ENCODE measurements around the gene COL20A1.
A peak's percentile ranks its signal among the peaks of the same experiment; 100 is the strongest.
"Not testable (repeated sequence)": the region's sequence is repeated elsewhere in the genome, so short reads cannot be mapped to it uniquely, and the experiment has no call there.

COL20A1 gene

DNA sequence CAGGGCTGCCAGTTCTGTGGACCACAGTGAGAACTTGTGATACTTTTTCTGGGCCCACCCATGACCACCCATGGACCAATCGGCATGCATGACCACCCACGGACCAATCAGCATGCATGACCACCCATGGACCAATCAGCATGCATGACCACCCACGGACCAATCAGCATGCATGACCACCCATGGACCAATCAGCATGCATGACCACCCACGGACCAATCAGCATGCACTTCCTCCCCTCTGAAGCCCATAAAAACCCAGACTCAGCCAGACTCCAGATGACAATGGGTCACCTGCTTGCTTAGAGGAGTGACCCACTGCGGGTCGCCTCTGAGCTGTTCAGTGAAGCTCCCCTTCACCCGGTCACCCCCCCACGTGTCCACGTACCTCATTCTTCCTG lies 86.9 kb downstream of the COL20A1 start:
- DNase-seq: not testable (repeated sequence)

DNA sequence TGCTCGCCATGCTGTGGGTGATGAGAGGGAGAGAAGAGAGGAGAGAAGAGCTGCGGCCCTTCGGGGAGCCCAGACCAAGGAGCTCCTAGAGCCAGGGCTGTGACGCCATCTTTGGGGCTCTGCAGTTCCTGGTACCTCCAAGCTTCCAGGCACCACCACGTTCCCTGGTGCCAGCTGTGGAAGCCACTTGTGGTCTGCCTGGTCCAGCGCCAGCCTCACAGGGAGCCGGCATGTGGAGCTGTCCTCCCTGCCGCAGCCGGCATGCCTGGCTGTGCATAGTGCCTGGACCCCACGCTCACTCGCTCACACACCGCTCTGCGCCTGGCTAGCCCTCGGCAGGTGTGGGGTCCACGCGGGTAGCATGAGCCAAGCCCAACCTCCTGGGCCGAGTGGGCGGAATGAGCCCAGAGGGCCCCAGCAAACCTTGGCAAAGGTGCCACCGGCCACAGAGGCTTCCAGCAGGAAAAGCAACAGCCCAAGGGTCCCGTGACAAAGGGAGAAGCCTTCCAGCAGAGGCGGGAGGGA lies 87.4 kb downstream of the COL20A1 start:
- DNase-seq: no peak

DNA sequence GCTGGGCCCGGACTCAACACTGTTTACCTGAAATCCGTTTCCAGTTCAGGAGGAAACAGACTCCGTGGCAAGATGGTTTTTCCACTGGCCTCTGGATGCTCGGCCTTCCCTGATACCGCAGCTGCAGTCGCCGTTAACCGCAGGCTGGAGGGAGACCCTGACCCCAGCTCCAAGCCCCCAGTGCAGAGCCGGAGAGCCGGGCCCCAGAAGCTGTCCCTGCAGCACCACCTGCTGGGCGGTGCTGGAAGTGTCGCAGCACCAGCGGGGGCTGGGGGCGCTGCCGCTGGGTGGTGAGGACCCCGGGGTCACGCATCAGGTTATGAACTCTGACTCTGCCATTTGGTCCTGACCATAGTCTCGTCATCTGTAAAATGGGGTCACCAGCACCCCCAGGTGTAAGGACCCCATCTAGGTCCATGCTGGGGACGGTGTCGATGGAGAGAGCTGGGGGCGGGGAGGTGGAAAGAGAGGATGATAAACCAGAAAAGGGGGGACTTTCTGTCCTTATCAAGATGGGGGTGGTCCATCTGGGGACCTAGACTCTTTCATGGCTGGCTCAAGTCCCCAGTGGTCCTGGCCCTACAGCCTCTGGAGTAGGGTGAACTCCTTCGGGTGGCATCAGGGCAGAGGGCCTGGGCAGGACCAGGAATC lies 88.9 kb downstream of the COL20A1 start:
- peak; percentile 28 for DNase-seq

DNA sequence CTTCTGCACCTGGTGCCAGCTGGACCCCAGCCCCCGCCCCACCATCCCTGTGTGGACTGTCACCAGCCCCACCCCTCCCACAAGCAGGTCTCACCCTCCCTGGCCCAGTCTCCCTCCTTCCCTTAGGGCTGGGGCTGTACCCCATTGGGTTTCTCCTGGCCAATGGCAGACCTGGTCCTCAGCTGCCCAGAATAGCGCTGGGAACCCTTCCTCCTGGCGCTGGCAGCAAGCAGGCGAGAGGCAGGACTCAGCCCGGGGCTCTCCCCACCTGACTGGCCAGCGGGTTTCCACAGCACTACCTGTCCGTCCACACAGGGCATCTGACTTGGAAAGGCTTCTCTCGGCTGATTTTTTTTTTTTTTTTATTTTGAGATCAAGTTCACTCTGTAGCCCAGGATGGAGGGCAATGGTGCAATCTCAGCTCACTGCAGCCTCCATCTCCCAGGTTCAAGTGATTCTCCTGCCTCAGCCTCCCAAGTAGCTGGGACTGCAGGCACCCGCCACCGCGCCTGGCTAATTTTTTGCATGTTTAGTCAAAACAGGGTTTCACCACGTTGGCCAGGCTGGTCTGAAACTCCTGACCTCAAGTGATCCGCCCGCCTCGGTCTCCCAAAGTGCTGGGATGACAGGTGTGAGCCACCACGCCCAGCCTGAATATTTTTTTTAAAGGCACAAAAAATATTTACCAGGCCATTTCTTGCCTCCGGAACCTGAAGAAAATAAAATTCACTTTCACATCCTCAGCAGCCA lies 89.7 kb downstream of the COL20A1 start:
- DNase-seq: no peak

DNA sequence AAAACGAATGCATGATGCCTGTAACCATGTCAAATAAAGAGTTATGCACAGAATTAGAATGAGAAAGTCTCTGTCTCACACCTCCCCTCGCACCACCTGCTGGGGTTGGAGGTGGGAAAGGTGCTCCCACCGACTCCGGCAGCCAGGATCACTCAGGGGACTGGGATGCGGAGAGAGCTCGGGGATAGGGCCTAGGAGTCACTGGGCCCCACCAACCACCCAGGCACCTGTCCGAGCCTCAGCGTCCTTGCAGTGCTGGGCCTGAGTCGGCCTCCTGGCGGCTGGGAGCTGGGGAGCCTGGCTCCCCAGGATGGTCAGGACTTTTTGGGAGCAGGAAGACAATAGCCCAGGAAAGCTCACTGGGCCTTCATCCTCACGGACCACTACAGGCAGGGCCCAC lies 90.6 kb downstream of the COL20A1 start:
- no peak for DNase-seq

DNA sequence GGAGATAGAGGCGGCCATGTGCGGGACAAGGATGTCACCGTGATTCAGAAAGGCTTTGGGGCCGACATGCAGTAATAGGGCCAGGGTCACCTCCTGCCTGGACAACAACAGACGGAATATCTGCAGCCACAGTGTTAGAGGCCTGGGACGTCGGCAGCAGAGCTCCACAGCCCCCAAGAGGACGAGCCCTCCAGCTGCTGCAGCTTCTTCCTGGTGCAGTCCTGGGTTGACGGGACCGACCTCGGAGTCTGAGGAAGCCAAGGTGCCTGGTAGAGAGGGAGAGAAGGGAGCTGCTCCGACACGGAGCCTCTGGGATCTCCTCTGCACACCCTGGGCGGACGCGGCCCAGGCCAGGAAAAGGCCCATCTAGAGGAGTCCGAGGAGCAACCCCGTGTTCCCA lies 91.3 kb downstream of the COL20A1 start:
- DNase-seq: no peak

Measured in activated CD4-positive, alpha-beta T cell treated with anti-CD3 and anti-CD28 coated beads, Interleukin-10, Interleukin-2, amounts not matched to agents 100 ng/mL and 50 ng/mL, durations not matched to agents 16 hours and 8 hours (primary cell).